GM12878 (cell line): ENCODE measurements around the gene HAGHL. TPM values are rescaled to one million over a fixed set of nuclear protein-coding genes. Genes with fewer than 3 reads are reported as not detected.

Source experiments
- ATAC-seq: fragments of 200-7000 bp; cut with Tn5 transposase; 3 replicates; pipeline ENCODE4 v1.9.1; 2020; ENCODE audit warnings: mild to moderate bottlenecking, moderate library complexity
- BruUV-seq: library from RNA; stranded (reverse); fragments of 400-500 nt; replicated peaks from 2 replicates; lab custom pipeline; 2021; lab: Mats Ljungman, UMichigan
- CTCF ChIA-PET: fragments of 300-600 bp; sonication (Branson Sonifier 250); formaldehyde crosslinking; extraction: SDS; loops from one replicate; lab custom pipeline; 2021; ENCODE audit warnings: inconsistent platforms; lab: Yijun Ruan, JAX
- POLR2A ChIA-PET: fragments of 350-600 bp; formaldehyde crosslinking; extraction: SDS; loops from one replicate; lab custom pipeline; 2021; ENCODE audit warnings: inconsistent platforms; lab: Charles Lee
- RAD21 ChIA-PET: fragments of 300-600 bp; sonication (Branson Sonifier 250); formaldehyde crosslinking; loops from one replicate; lab custom pipeline; 2023; ENCODE audit warnings: antibody characterized with exemption; ENCODE audit not compliant: unreplicated experiment; lab: Charles Lee
- SMC1A ChIA-PET: fragments of 300-600 bp; sonication (Branson Sonifier 250); formaldehyde crosslinking; loops from one replicate; lab custom pipeline; 2023; ENCODE audit not compliant: unreplicated experiment, uncharacterized antibody; lab: Charles Lee
- DNase-seq: peaks from one replicate; pipeline ENCODE4 v3.0.0-alpha.2; 2011; ENCODE audit warnings: low read depth, low spot score
- FAIRE-seq: peaks from 3 replicates; lab custom pipeline; 2011; peaks lifted over from hg19 to GRCh38; lab: Jason Lieb, UNC
- H2AFZ ChIP-seq: 2 replicates; pipeline ENCODE4 v1.6.0; 2011; ENCODE audit warnings: low read depth, low read length, control low read depth; ENCODE audit not compliant: control insufficient read depth
- H3K27ac ChIP-seq: 2 replicates; pipeline ENCODE4 v1.5.1; 2011; ENCODE audit warnings: control low read depth; ENCODE audit not compliant: control insufficient read depth, insufficient read depth
- H3K27me3 ChIP-seq, 2 experiments: replicated peaks in 1 of 2; 2 replicates each; pipeline versions ENCODE4 v1.6.0 to v1.6.1; 2011; ENCODE audit warnings: low read length in 1 of 2; ENCODE audit not compliant: control insufficient read depth in 2 of 2, insufficient read depth in 2 of 2
- H3K36me3 ChIP-seq, 2 experiments: 2 replicates each; pipeline ENCODE4 v1.5.1; 2011; ENCODE audit warnings: low read length in 1 of 2; ENCODE audit not compliant: control insufficient read depth in 2 of 2, insufficient read depth in 2 of 2
- H3K4me1 ChIP-seq: 2 replicates; pipeline ENCODE4 v1.6.1; 2011; ENCODE audit warnings: mild to moderate bottlenecking, low read length, moderate library complexity, mixed read lengths; ENCODE audit not compliant: control insufficient read depth, insufficient read depth
- H3K4me2 ChIP-seq: 2 replicates; pipeline ENCODE4 v1.6.0; 2011; ENCODE audit warnings: control low read depth; ENCODE audit not compliant: control insufficient read depth, insufficient read depth
- H3K4me3 ChIP-seq: fragments of 200-600 bp; sonication (generic); 2 replicates; pipeline ENCODE4 v1.5.1; 2016
- H3K79me2 ChIP-seq: 2 replicates; pipeline ENCODE4 v1.6.0; 2011; ENCODE audit warnings: low read length; ENCODE audit not compliant: control insufficient read depth, insufficient read depth
- H3K9ac ChIP-seq: 2 replicates; pipeline ENCODE4 v1.8.0; 2011; ENCODE audit warnings: low read length, control low read depth, mixed read lengths; ENCODE audit not compliant: control insufficient read depth, insufficient read depth
- H3K9me3 ChIP-seq: replicated peaks from 3 replicates; pipeline ENCODE4 v1.5.1; 2011; ENCODE audit warnings: mild to moderate bottlenecking, low read length; ENCODE audit not compliant: control insufficient read depth, insufficient read depth
- H4K20me1 ChIP-seq: 2 replicates; pipeline ENCODE4 v1.6.0; 2011; ENCODE audit not compliant: control insufficient read depth, insufficient read depth
- ZSCAN29 ChIP-seq: fragments of 450-650 bp; IDR thresholded peaks from 2 replicates; pipeline ENCODE4 v1.6.1; 2017; ENCODE audit warnings: mild to moderate bottlenecking, moderate library complexity
- WGBS: methylation state at CpG from one replicate; pipeline ENCODE4 v1.1.6; 2016; ENCODE audit warnings: low lambda C conversion rate; ENCODE audit not compliant: insufficient replicate concordance, insufficient coverage; ENCODE audit errors: missing lambda C conversion rate; 5-methylcytosine and 5-hydroxymethylcytosine counted together
- in situ Hi-C: fragments of 300-500 bp; cut with MboI; formaldehyde crosslinking; loops from 9 replicates; pipeline ENCODE4 v1.14.3; 2018; ENCODE audit warnings: mixed read lengths
- intact Hi-C: fragments of 100-400 bp; cut with micrococcal nuclease; formaldehyde crosslinking; loops from one replicate; pipeline ENCODE4 v1.14.2; 2022; ENCODE audit not compliant: unreplicated experiment
- polyA plus RNA-seq, 11 experiments: library from polyadenylated mRNA; depleted of rRNA in 4 of 11; unstranded in 6 of 11; stranded (reverse) in 5 of 11; fragments of >200 nt; fragmentation: Nextera tagmentation in 4 of 11; fragmentation: Illumina TruSeq in 1 of 11; extraction: Ambion mirVana in 4 of 11; extraction: Trizol in 1 of 11; gene quantifications; 1 replicate in 1 of 11; 2 replicates in 10 of 11; pipeline versions ENCODE4 v1.2.1 to v1.2.3, GENCODE V29; 2011 to 2016; ENCODE audit warnings: inconsistent platforms in 2 of 11, missing spikeins in 2 of 11, low read depth in 1 of 11
- total RNA-seq, 4 experiments: library from RNA; depleted of rRNA in 3 of 4; stranded (reverse); fragments of >200 nt in 3 of 4; fragmentation: Illumina TruSeq in 1 of 4; extraction: Trizol in 1 of 4; gene quantifications; 2 replicates each; pipeline versions ENCODE4 v1.2.1 to v1.2.3, GENCODE V29; 2013 to 2021
- TF ChIP-seq, protein P1 (sequence below): fragments of 450-650 bp; IDR thresholded peaks from 2 replicates; pipeline ENCODE4 v1.6.1; 2016; ENCODE audit warnings: mild to moderate bottlenecking, moderate library complexity, borderline replicate concordance

HAGHL gene
- total and polyA plus RNA-seq, 10 of the 15 experiments (the other 5 are each of a cell fraction or from before 2014, with no cell fraction given): 0.23 to 44.6 (median 16.4) TPM

DNA sequence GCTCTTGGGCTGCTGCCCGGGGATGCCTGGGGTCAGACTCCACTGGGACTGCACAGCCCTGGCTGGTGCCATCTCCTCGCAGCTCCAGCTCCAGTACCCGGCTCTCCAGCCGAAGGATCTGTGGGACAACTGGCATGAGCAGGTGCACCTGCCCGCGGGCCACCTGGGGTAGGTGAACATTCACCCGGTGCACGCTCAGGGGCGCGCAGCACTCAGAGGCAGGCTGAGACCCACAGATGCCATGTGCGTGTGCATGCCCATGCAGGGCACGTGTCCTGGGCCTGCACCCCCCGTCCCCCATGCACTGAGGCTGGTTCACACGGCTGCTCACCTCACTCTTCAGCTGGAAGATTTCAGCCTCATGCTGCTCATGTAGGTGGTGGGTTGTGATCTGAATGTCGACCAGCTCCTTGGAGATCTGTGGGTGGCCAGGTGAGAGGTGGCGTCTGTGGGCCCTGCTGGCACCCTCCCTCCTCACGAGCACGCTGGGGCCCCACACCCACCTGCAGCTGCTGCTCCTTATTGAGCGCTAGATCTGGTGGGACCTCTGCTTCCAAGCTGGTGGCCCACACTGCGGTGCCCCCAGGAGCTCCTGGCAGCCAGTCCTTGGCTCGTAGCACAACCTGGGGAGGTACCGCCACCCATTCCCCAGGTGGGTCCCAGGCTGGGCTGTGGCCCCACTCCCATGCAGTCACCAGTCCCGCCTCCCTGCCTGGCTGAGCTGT, 1.3 kb upstream of the HAGHL start:
- Histone ChIP-seq H3K9ac (no peak overlapping the region), H3K9me3 (no peaks in the 10 kb centered on the region), H3K4me3 (no peak overlapping the region), H3K79me2 (no peaks in the 10 kb centered on the region; the same call in none of the 2 replicates), H2AFZ (no peak overlapping the region), H4K20me1 (no peaks in the 10 kb centered on the region), H3K27ac (no peak overlapping the region), H3K4me2 (peak overlapping the region; percentile 79; the same call in 1 of the 2 replicates), H3K36me3 (no peaks in the 10 kb centered on the region; a peak in 2 of 4 replicates), H3K27me3 (no peaks in the 10 kb centered on the region), H3K4me1 (peaks cover 13% of the 10 kb centered on the region)
- CTCF ChIA-PET: interaction anchor here (1.7 kb wide), 1 partner anchor 13 kb away, joined by 5 read pairs; no protein-coding TSS in a partner anchor
- no peak for FAIRE-seq
- ATAC-seq: no peak
- POLR2A ChIA-PET: interaction anchor here (6.3 kb wide), 1 partner anchor 12 kb away, joined by 60 read pairs; the partner anchor contains the start of gene CIAO3
- intact Hi-C loops: no loop called here
- RAD21 ChIA-PET: interaction anchor here (2.3 kb wide), 1 partner anchor 14 kb away, joined by 6 read pairs; no protein-coding TSS in a partner anchor
- DNase-seq: no peak
- 71% methylated on average over 23 of the region's 23 CpGs for WGBS
- TF ChIP-seq, protein P1, sequence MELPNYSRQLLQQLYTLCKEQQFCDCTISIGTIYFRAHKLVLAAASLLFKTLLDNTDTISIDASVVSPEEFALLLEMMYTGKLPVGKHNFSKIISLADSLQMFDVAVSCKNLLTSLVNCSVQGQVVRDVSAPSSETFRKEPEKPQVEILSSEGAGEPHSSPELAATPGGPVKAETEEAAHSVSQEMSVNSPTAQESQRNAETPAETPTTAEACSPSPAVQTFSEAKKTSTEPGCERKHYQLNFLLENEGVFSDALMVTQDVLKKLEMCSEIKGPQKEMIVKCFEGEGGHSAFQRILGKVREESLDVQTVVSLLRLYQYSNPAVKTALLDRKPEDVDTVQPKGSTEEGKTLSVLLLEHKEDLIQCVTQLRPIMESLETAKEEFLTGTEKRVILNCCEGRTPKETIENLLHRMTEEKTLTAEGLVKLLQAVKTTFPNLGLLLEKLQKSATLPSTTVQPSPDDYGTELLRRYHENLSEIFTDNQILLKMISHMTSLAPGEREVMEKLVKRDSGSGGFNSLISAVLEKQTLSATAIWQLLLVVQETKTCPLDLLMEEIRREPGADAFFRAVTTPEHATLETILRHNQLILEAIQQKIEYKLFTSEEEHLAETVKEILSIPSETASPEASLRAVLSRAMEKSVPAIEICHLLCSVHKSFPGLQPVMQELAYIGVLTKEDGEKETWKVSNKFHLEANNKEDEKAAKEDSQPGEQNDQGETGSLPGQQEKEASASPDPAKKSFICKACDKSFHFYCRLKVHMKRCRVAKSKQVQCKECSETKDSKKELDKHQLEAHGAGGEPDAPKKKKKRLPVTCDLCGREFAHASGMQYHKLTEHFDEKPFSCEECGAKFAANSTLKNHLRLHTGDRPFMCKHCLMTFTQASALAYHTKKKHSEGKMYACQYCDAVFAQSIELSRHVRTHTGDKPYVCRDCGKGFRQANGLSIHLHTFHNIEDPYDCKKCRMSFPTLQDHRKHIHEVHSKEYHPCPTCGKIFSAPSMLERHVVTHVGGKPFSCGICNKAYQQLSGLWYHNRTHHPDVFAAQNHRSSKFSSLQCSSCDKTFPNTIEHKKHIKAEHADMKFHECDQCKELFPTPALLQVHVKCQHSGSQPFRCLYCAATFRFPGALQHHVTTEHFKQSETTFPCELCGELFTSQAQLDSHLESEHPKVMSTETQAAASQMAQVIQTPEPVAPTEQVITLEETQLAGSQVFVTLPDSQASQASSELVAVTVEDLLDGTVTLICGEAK: no peak
- TF ChIP-seq ZSCAN29: no peak
- BruUV-seq: no TSS peak
- in situ Hi-C loops: no loop called here
- SMC1A ChIA-PET: interaction anchor here (1.7 kb wide), 2 partner anchors 11 to 13 kb away, joined by 3 to 5 read pairs; partner anchors contain the start of gene METRN
